H1 (cell line): ENCODE measurements around the gene S100P. TPM values are rescaled to one million over a fixed set of nuclear protein-coding genes. Genes with fewer than 3 reads are reported as not detected.
A peak's percentile ranks its signal among the peaks of the same experiment; 100 is the strongest.

Experiments
- CTCF ChIA-PET: fragments of 300-600 bp; sonication (Branson Sonifier 250); formaldehyde crosslinking; loops from one replicate; lab custom pipeline; 2021; ENCODE audit not compliant: partially characterized antibody; lab: Charles Lee
- POLR2A ChIA-PET: fragments of 300-600 bp; sonication (Branson Sonifier 250); formaldehyde crosslinking; loops from one replicate; lab custom pipeline; 2021; ENCODE audit warnings: inconsistent platforms; ENCODE audit not compliant: partially characterized antibody; lab: Charles Lee
- DNase-seq, 2 experiments: peaks; one replicate each; pipeline versions ENCODE4 v3.0.0 to v3.0.0-alpha.2; 2010 to 2022; ENCODE audit warnings: low spot score in 2 of 2, low read depth in 1 of 2, mixed read lengths in 1 of 2
- FAIRE-seq: peaks from 2 replicates; lab custom pipeline; 2011; peaks lifted over from hg19 to GRCh38; lab: Jason Lieb, UNC
- H2AFZ ChIP-seq: 2 replicates; pipeline ENCODE4 v1.8.1; 2012; ENCODE audit warnings: low read length, inconsistent platforms
- H2AK5ac ChIP-seq: 2 replicates; pipeline ENCODE4 v1.6.1; 2013; ENCODE audit warnings: low read depth, low read length
- H2BK120ac ChIP-seq: replicated peaks from 2 replicates; pipeline ENCODE3; 2013; ENCODE audit warnings: low read depth, low read length, inconsistent platforms
- H2BK12ac ChIP-seq: 2 replicates; pipeline ENCODE4 v1.6.1; 2013; ENCODE audit warnings: low read depth, low read length
- H2BK15ac ChIP-seq: 2 replicates; pipeline ENCODE4 v1.6.1; 2013; ENCODE audit warnings: low read length
- H2BK20ac ChIP-seq: 2 replicates; pipeline ENCODE4 v1.6.1; 2013; ENCODE audit warnings: low read length
- H2BK5ac ChIP-seq: 2 replicates; pipeline ENCODE4 v1.6.1; 2013; ENCODE audit warnings: low read depth, low read length
- H3K14ac ChIP-seq: 2 replicates; pipeline ENCODE4 v1.6.1; 2013; ENCODE audit warnings: inconsistent platforms; ENCODE audit not compliant: insufficient read length
- H3K18ac ChIP-seq: 2 replicates; pipeline ENCODE4 v1.6.1; 2013; ENCODE audit warnings: low read length; ENCODE audit errors: extremely low read depth
- H3K23ac ChIP-seq: 2 replicates; pipeline ENCODE4 v1.6.1; 2013; ENCODE audit warnings: inconsistent platforms; ENCODE audit not compliant: insufficient read length
- H3K23me2 ChIP-seq: 2 replicates; pipeline ENCODE4 v1.6.1; 2013; ENCODE audit warnings: low read depth, low read length
- H3K27ac ChIP-seq: 2 replicates; pipeline ENCODE4 v1.6.1; 2011; ENCODE audit warnings: low read depth, low read length, inconsistent platforms
- H3K27me3 ChIP-seq, 4 experiments: replicated peaks in 1 of 4; 1 replicate in 1 of 4; 2 replicates in 3 of 4; pipeline versions ENCODE4 v1.6.1 to v1.8.1; 2011 to 2013; ENCODE audit warnings: low read length in 3 of 4, mild to moderate bottlenecking in 3 of 4, inconsistent platforms in 2 of 4, mixed read lengths in 2 of 4, moderate library complexity in 1 of 4; ENCODE audit not compliant: control insufficient read depth in 3 of 4, insufficient read depth in 3 of 4; ENCODE audit errors: extremely low read depth in 1 of 4
- H3K36me3 ChIP-seq, 4 experiments: 2 replicates each; pipeline versions ENCODE4 v1.6.1 to v1.8.1; 2011 to 2013; ENCODE audit warnings: mild to moderate bottlenecking in 4 of 4, low read length in 3 of 4, moderate library complexity in 2 of 4, control low read depth in 1 of 4, inconsistent platforms in 1 of 4; ENCODE audit not compliant: insufficient read depth in 4 of 4, control insufficient read depth in 2 of 4
- H3K4ac ChIP-seq: replicated peaks from 2 replicates; pipeline ENCODE3; 2013; ENCODE audit warnings: low read length, low read depth, mixed read lengths, inconsistent platforms; ENCODE audit not compliant: insufficient read length
- H3K4me1 ChIP-seq, 4 experiments: replicated peaks in 1 of 4; 1 replicate in 1 of 4; 2 replicates in 3 of 4; pipeline versions ENCODE4 v1.6.1 to v1.8.1; 2011 to 2013; ENCODE audit warnings: low read length in 3 of 4, inconsistent platforms in 2 of 4, mixed read lengths in 1 of 4; ENCODE audit not compliant: insufficient read depth in 4 of 4, control insufficient read depth in 3 of 4
- H3K4me2 ChIP-seq, 2 experiments: 2 replicates each; pipeline versions ENCODE4 v1.6.1 to v1.8.1; 2011 to 2013; ENCODE audit warnings: low read depth in 2 of 2, low read length in 2 of 2, control low read depth in 1 of 2, inconsistent platforms in 1 of 2, mild to moderate bottlenecking in 1 of 2; ENCODE audit not compliant: insufficient read depth in 1 of 2
- H3K4me3 ChIP-seq, 4 experiments: fragments of 200-600, 300-600 bp in 1 of 4; sonication (generic), shearing (Covaris generic), sonication (Bioruptor Twin) in 1 of 4; 2 replicates each; pipeline versions ENCODE4 v1.5.1 to v1.8.1; 2011 to 2016; ENCODE audit warnings: low read length in 4 of 4, low read depth in 3 of 4, control low read depth in 2 of 4, inconsistent platforms in 2 of 4, mild to moderate bottlenecking in 2 of 4, mixed read lengths in 1 of 4, moderate library complexity in 1 of 4; ENCODE audit not compliant: insufficient read depth in 2 of 4; ENCODE audit errors: extremely low read depth in 1 of 4
- H3K56ac ChIP-seq: replicated peaks from 2 replicates; pipeline ENCODE3; 2013; ENCODE audit warnings: low read depth, mild to moderate bottlenecking, mixed read lengths, low read length, inconsistent platforms; ENCODE audit not compliant: insufficient read length
- H3K79me1 ChIP-seq: 2 replicates; pipeline ENCODE4 v1.6.1; 2013; ENCODE audit warnings: low read depth, low read length, control low read depth
- H3K79me2 ChIP-seq, 2 experiments: 2 replicates each; pipeline versions ENCODE4 v1.6.1 to v1.8.1; 2012 to 2013; ENCODE audit warnings: low read length in 2 of 2, mild to moderate bottlenecking in 2 of 2, inconsistent platforms in 1 of 2; ENCODE audit not compliant: insufficient read depth in 2 of 2, control insufficient read depth in 1 of 2
- H3K9ac ChIP-seq, 4 experiments: replicated peaks in 1 of 4; 1 replicate in 1 of 4; 2 replicates in 3 of 4; pipeline versions ENCODE4 v1.6.1 to v1.8.1; 2011 to 2013; ENCODE audit warnings: low read depth in 3 of 4, low read length in 3 of 4, control low read depth in 2 of 4, mild to moderate bottlenecking in 2 of 4, moderate library complexity in 2 of 4, inconsistent platforms in 1 of 4; ENCODE audit errors: extremely low read depth in 1 of 4
- H3K9me3 ChIP-seq, 2 experiments: 2 replicates each; pipeline versions ENCODE4 v1.6.1 to v1.8.1; 2012 to 2013; ENCODE audit warnings: mild to moderate bottlenecking in 2 of 2, moderate library complexity in 2 of 2, control low read depth in 1 of 2, inconsistent platforms in 1 of 2, low read depth in 1 of 2, low read length in 1 of 2, mixed read lengths in 1 of 2; ENCODE audit not compliant: insufficient read depth in 2 of 2
- H4K20me1 ChIP-seq, 2 experiments: replicated peaks in 1 of 2; 2 replicates each; pipeline versions ENCODE3 to v1.8.1; 2011 to 2013; ENCODE audit warnings: inconsistent platforms in 2 of 2, low read length in 2 of 2, mild to moderate bottlenecking in 1 of 2; ENCODE audit not compliant: insufficient read depth in 2 of 2, control insufficient read depth in 1 of 2
- H4K5ac ChIP-seq: 2 replicates; pipeline ENCODE4 v1.6.1; 2013; ENCODE audit warnings: low read length, low read depth, mixed read lengths, inconsistent platforms; ENCODE audit not compliant: insufficient read length
- H4K8ac ChIP-seq: 2 replicates; pipeline ENCODE4 v1.8.0; 2013; ENCODE audit warnings: mild to moderate bottlenecking, moderate library complexity, low read length, inconsistent platforms; ENCODE audit not compliant: insufficient read depth; ENCODE audit errors: extremely low read depth
- H4K91ac ChIP-seq: replicated peaks from 2 replicates; pipeline ENCODE3; 2013; ENCODE audit warnings: low read length, mixed read lengths, inconsistent platforms; ENCODE audit not compliant: insufficient read length
- BACH1 ChIP-seq: IDR thresholded peaks from 2 replicates; pipeline ENCODE4 v1.6.1; 2012; ENCODE audit warnings: low read length, improper control_type of control experiment
- CTBP2 ChIP-seq: IDR thresholded peaks from 2 replicates; pipeline ENCODE4 v1.7.0; 2011; ENCODE audit warnings: borderline replicate concordance, mild to moderate bottlenecking, moderate library complexity, mixed read lengths, low read length; ENCODE audit not compliant: insufficient read depth, insufficient read length
- KDM1A ChIP-seq: fragments of 200-600, 300-600 bp; sonication (generic); IDR thresholded peaks from 2 replicates; pipeline ENCODE4 v1.7.1; 2016; ENCODE audit warnings: mild to moderate bottlenecking, low read length, borderline replicate concordance
- SIRT6 ChIP-seq: IDR thresholded peaks from one replicate; pipeline ENCODE4 v1.7.1; 2012; ENCODE audit warnings: low read length, inconsistent platforms
- WGBS, 2 experiments: shearing (Covaris generic) in 1 of 2; methylation state at CpG; one replicate each; pipeline versions ENCODE4 v1.1.6 to v1.1.7; 2013 to 2015; ENCODE audit warnings: low lambda C conversion rate in 2 of 2, mixed read lengths in 2 of 2, inconsistent platforms in 1 of 2, low coverage in 1 of 2, missing lambda C conversion rate in 1 of 2; ENCODE audit not compliant: insufficient replicate concordance in 2 of 2, insufficient coverage in 1 of 2, insufficient read length in 1 of 2; ENCODE audit errors: extremely low coverage in 1 of 2, missing lambda C conversion rate in 1 of 2; 5-methylcytosine and 5-hydroxymethylcytosine counted together
- polyA plus RNA-seq, 7 experiments: library from polyadenylated mRNA; depleted of rRNA in 3 of 7; stranded (reverse) in 5 of 7; unstranded in 2 of 7; fragments of >200 nt in 5 of 7; fragments of 200-250 nt in 2 of 7; gene quantifications; 1 replicate in 5 of 7; 2 replicates in 1 of 7; 4 replicates in 1 of 7; pipeline versions ENCODE4 v1.2.1 to v1.2.3, GENCODE V29; 2011 to 2013; ENCODE audit warnings: missing spikeins in 2 of 7, mixed read lengths in 2 of 7
- total RNA-seq: library from RNA; stranded (reverse); fragmentation: NEBNext Ultra II Directional; extraction: Animal tissue kit (Norgen Biotek cat#: 25700); gene quantifications from 2 replicates; pipeline ENCODE4 v1.2.1, GENCODE V29; 2021

S100P gene
- total and polyA plus RNA-seq, 2 of the 8 experiments (the other 6 are each of a cell fraction or from before 2014, with no cell fraction given) = not detected

DNA sequence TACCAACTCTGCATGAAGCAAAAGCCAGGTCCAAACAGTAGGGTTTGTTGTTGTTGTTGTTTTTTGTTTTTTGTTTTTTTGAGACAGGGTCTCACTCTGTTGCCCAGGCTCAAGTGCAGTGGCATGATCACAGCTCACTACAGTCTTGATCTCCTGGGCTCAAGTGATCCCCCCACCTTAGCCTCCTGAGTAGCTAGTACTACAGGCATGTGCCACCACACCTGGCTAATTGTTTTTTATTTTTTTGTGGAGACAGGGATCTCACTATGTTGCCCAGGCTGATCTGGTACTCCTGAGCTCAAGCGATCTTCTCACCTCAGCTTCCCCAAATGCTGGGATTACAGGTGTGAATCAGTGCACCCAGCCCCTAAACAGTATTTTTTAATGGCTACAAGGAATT lies 6.2 kb downstream of the S100P start:
- TF ChIP-seq CTBP2 (no peak), BACH1 (no peak), KDM1A (0 out of 2 replicates have a peak, but pooled peaks have one; percentile 17), SIRT6 (no peak)
- DNase-seq = no peak

More for the DNA sequence above, 6.2 kb downstream of the S100P start:
- Histone ChIP-seq H4K5ac (no peak overlapping the region), H2AFZ (no peak overlapping the region), H3K14ac (no peak overlapping the region), H2BK15ac (no peak overlapping the region), H3K23ac (no peak overlapping the region), H3K4ac (no peak overlapping the region), H3K56ac (no peak overlapping the region), H4K20me1 (no peaks in the 10 kb centered on the region), H3K4me1 (no peaks in the 10 kb centered on the region; a peak in 1 of 7 replicates), H4K8ac (no peak overlapping the region), H3K36me3 (peaks cover 0 to 12% (median 5%) of the 10 kb centered on the region in 4 experiments; a peak in 4 of 8 replicates), H3K23me2 (no peaks in the 10 kb centered on the region), H2BK12ac (no peak overlapping the region), H2BK20ac (no peak overlapping the region), H2BK120ac (no peak overlapping the region), H3K9ac (no peak overlapping the region), H2BK5ac (no peak overlapping the region), H3K79me2 (peaks cover 0 to 17% of the 10 kb centered on the region in 2 experiments; a peak in 3 of 4 replicates), H2AK5ac (no peak overlapping the region), H3K27me3 (no peaks in the 10 kb centered on the region), H4K91ac (no peak overlapping the region), H3K18ac (no peak overlapping the region), H3K4me3 (no peak overlapping the region), H3K9me3 (peaks cover 3 to 5% of the 10 kb centered on the region in 2 experiments; a peak in 2 of 4 replicates), H3K27ac (no peak overlapping the region), H3K4me2 (no peak overlapping the region), H3K79me1 (peaks cover 9% of the 10 kb centered on the region; the same call in 1 of the 2 replicates)
- FAIRE-seq = no peak
- POLR2A ChIA-PET = interaction anchor here (1.2 kb wide), 1 partner anchor 17 kb away, joined by 3 read pairs; no protein-coding TSS in a partner anchor
- CTCF ChIA-PET = interaction anchor here (1.4 to 5.0 kb wide), 5 partner anchors 10 to 24 kb away, joined by 3 to 59 read pairs (median 11); no protein-coding TSS in a partner anchor
- WGBS, 2 experiments = 94% methylated on average over 1 of the region's 1 CpG; no CpG with 5 or more reads in 1 of the 2 experiments
